ENCODE measurements around the gene SLC35B4.
"Not testable (repeated sequence)": the region's sequence is repeated elsewhere in the genome, so short reads cannot be mapped to it uniquely, and the experiment has no call there.

SLC35B4 gene

DNA sequence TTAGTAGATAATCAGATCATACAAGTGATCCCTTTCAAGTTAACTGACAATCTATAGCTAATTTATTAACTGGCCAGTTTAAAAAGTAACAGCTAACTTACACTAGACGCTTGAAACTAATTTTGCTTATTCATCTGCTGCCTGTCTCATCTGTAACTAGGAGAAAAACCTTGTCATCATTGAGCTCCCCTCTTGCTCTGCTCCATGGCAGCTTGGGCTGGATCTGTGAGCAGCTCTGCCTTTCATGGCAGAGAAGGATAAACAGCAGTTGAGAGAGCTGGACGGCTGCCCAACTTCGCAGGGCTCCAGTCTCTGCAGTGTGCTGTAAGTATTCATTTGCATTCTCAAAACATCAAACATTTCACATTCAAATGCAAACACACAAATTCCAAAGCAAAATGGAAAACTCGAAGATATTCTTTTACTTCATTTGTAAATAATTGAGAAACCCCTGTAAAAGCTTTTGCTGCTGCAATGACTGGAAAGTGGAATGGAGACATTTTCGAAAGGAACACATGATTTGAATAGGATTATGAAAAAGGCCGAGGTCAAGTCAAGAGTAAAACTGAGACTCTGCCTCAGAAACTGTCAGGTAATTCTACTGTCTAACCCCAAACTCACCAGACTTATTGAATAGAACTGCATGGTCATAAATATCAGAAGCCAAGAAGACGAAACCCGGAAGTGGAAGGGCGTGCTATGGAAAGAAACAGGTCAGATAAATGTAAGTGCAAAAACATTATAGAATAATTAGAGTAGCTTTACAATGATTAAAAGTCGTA is 17.6 kb downstream of the SLC35B4 start:
- no peaks in the 10 kb centered on the region for H3K27me3 ChIP-seq (ENCODE audit: insufficient read depth, low read length)
- peak overlapping the region; percentile 32 for H3K27ac ChIP-seq (ENCODE audit: low read depth, low read length, poor library complexity, severe bottlenecking)
- no peaks in the 10 kb centered on the region for H3K79me2 ChIP-seq (ENCODE audit: insufficient read depth, low read length)
- H3F3A ChIP-seq (ENCODE audit: insufficient read depth, low read length): 0 out of 2 replicates have a peak, but pooled peaks cover 4% of the 10 kb centered on the region
- H3K4me3 ChIP-seq (ENCODE audit: low read depth, low read length, poor library complexity, severe bottlenecking): no peak overlapping the region
- no peaks in the 10 kb centered on the region for H3K9me3 ChIP-seq (ENCODE audit: low read length)
- no peaks in the 10 kb centered on the region for H3K9me2 ChIP-seq (ENCODE audit: low read depth, low read length)
- H4K20me1 ChIP-seq (ENCODE audit: insufficient read depth, low read length): no peaks in the 10 kb centered on the region
- H3K4me2 ChIP-seq (ENCODE audit: low read length): no peak overlapping the region
- H3K4me1 ChIP-seq (ENCODE audit: insufficient read depth, low read length, severe bottlenecking): peaks cover 13% of the 10 kb centered on the region
- TF ChIP-seq EZH2 (IDR thresholded peaks at IDR 0.05; ENCODE audit: borderline replicate concordance, low read length): no peak
- TF ChIP-seq CTCF (IDR thresholded peaks at IDR 0.05; ENCODE audit: low read length): no peak
- no peak overlapping the region for H2AFZ ChIP-seq (ENCODE audit: low read length)
- no peak overlapping the region for H3K9ac ChIP-seq (ENCODE audit: low read length)
- peaks cover 99% of the 10 kb centered on the region for H3K36me3 ChIP-seq (ENCODE audit: insufficient read depth, low read length)

- no peak overlapping the region for H3K27ac ChIP-seq (ENCODE audit: low read depth, low read length, poor library complexity, severe bottlenecking)
- peaks cover 88% of the 10 kb centered on the region for H3K36me3 ChIP-seq (ENCODE audit: insufficient read depth, low read length)
- peaks cover 29% of the 10 kb centered on the region for H3K4me1 ChIP-seq (ENCODE audit: insufficient read depth, low read length, severe bottlenecking)
- H3F3A ChIP-seq (ENCODE audit: insufficient read depth, low read length): 0 out of 2 replicates have a peak, but pooled peaks cover 4% of the 10 kb centered on the region
- H3K9ac ChIP-seq (ENCODE audit: low read length): no peak overlapping the region
- no peaks in the 10 kb centered on the region for H3K27me3 ChIP-seq (ENCODE audit: insufficient read depth, low read length)
- H4K20me1 ChIP-seq (ENCODE audit: insufficient read depth, low read length): no peaks in the 10 kb centered on the region
- H3K4me3 ChIP-seq (ENCODE audit: low read depth, low read length, poor library complexity, severe bottlenecking): no peak overlapping the region
- no peak overlapping the region for H3K4me2 ChIP-seq (ENCODE audit: low read length)
- no peaks in the 10 kb centered on the region for H3K79me2 ChIP-seq (ENCODE audit: insufficient read depth, low read length)
- H3K9me3 ChIP-seq (ENCODE audit: low read length): no peaks in the 10 kb centered on the region
- no peaks in the 10 kb centered on the region for H3K9me2 ChIP-seq (ENCODE audit: low read depth, low read length)
- TF ChIP-seq CTCF (IDR thresholded peaks at IDR 0.05; ENCODE audit: low read length) (no peak), EZH2 (IDR thresholded peaks at IDR 0.05; ENCODE audit: borderline replicate concordance, low read length) (no peak)
- no peak overlapping the region for H2AFZ ChIP-seq (ENCODE audit: low read length)
Observed at GRCh38 chr7:134297489-134297888, 19.2 kb downstream of the SLC35B4 start.

GRCh38 chr7:134295982-134296381 is 20.7 kb downstream of the SLC35B4 start:
- H3K9me3 ChIP-seq (ENCODE audit: low read length); H3K9ac ChIP-seq (ENCODE audit: low read length); H3K27ac ChIP-seq (ENCODE audit: low read depth, low read length, poor library complexity, severe bottlenecking); H3K4me3 ChIP-seq (ENCODE audit: low read depth, low read length, poor library complexity, severe bottlenecking); H4K20me1 ChIP-seq (ENCODE audit: insufficient read depth, low read length); H3K27me3 ChIP-seq (ENCODE audit: insufficient read depth, low read length); H3K9me2 ChIP-seq (ENCODE audit: low read depth, low read length); H3K79me2 ChIP-seq (ENCODE audit: insufficient read depth, low read length); H3K4me2 ChIP-seq (ENCODE audit: low read length); H2AFZ ChIP-seq (ENCODE audit: low read length); H3F3A ChIP-seq (ENCODE audit: insufficient read depth, low read length): not testable (repeated sequence)
- Histone ChIP-seq H3K4me1 (ENCODE audit: insufficient read depth, low read length, severe bottlenecking) (peaks cover 37% of the 10 kb centered on the region), H3K36me3 (ENCODE audit: insufficient read depth, low read length) (peaks cover 88% of the 10 kb centered on the region)

All from OCI-LY1 (cell line).